GM06990 (cell line): Measurements from ENCODE around the gene TNFAIP1.
A peak's percentile ranks its signal among the peaks of the same experiment; 100 is the strongest.

Source experiments
- DNase-seq: peaks from one replicate; pipeline ENCODE4 v3.0.0-alpha.2; 2011; ENCODE audit not compliant: insufficient read length; ENCODE audit errors: extremely low read depth
- H3K27me3 ChIP-seq: replicated peaks from 2 replicates; pipeline ENCODE4 v1.6.0; 2011; ENCODE audit warnings: low read length; ENCODE audit not compliant: control insufficient read depth, insufficient read depth
- H3K36me3 ChIP-seq: 2 replicates; pipeline ENCODE4 v1.5.1; 2011; ENCODE audit warnings: low read length; ENCODE audit not compliant: control insufficient read depth, insufficient read depth
- H3K4me3 ChIP-seq: replicated peaks from 2 replicates; pipeline ENCODE4 v1.5.1; 2011; ENCODE audit warnings: low read depth, mild to moderate bottlenecking, control low read depth, low read length
- CTCF ChIP-seq: IDR thresholded peaks from 2 replicates; pipeline ENCODE4 v1.5.1; 2011; ENCODE audit warnings: low read length, control low read depth, mild to moderate bottlenecking, inconsistent platforms; ENCODE audit not compliant: insufficient read depth, poor library complexity, severe bottlenecking

The TNFAIP1 gene

DNA sequence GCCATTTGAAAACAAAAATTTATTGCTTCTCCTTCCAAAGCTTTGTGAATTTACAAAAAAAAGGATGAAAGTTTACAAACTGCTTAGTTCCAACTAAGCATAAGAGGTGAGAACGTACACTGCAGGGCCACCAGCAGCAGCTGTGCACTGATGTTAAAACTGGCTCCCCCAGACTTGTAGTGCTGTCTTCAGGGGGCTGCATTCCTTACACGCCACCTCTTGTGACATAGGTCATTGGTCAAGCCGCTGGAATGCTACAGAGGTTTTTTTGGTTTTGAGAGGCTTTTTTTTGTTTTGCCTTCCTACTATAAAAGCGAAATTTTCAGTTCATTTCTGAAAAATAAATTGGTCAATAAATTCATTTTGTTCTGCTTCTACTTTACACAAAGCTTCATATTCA lies 7.2 kb upstream of the TNFAIP1 start:
- TF ChIP-seq CTCF = no peak
- no peaks in the 10 kb centered on the region for H3K27me3 ChIP-seq
- no peak overlapping the region for H3K4me3 ChIP-seq
- DNase-seq = no peak
- H3K36me3 ChIP-seq = peaks cover 8% of the 10 kb centered on the region

- H3K4me3 ChIP-seq = no peak overlapping the region
- no peak for DNase-seq
- peaks cover 8% of the 10 kb centered on the region for H3K36me3 ChIP-seq
- H3K27me3 ChIP-seq = no peaks in the 10 kb centered on the region
- TF ChIP-seq CTCF = no peak
Measured at GRCh38 chr17:28330671-28331070, 4.9 kb upstream of the TNFAIP1 start.

- no peak for DNase-seq
- Histone ChIP-seq H3K36me3 (peaks cover 5% of the 10 kb centered on the region), H3K27me3 (no peaks in the 10 kb centered on the region), H3K4me3 (no peak overlapping the region)
- no peak for TF ChIP-seq CTCF
Measured at GRCh38 chr17:28331891-28332420, 3.6 kb upstream of the TNFAIP1 start.

DNA sequence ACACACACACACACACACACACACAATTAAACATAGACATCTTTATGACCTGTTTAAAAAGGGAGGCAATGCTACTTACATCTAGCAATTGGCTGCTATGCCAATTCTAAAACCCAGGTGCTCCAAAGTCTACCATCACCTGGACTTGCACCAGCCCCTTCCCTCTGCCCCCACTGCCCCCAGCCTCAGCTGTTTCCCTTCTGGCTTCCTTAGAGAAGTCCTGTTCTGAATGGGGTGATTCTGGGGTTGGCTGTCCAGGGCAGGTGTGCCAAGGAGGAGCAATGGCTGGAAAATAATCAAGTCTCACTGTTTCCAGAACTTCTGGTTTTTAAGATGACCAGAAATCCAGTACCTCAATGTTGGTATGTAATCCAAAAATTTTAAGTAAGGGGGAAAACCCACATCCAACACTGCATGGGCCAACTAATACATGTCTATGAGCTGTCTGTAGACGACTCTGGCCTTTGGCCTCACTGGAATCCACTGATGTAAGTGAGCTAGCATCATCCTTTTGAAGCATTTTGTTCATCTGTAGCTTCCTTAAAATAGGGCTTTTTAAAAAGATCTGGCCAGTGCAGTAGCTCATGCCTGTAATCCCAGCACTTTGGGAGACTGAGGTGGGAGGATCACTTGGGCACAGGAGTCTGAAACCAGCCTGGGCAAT lies 2.3 kb upstream of the TNFAIP1 start:
- Histone ChIP-seq H3K4me3 (no peak overlapping the region), H3K36me3 (peaks cover 4% of the 10 kb centered on the region), H3K27me3 (no peaks in the 10 kb centered on the region)
- no peak for DNase-seq
- TF ChIP-seq CTCF = no peak

- H3K27me3 ChIP-seq = no peaks in the 10 kb centered on the region
- H3K36me3 ChIP-seq = peaks cover 4% of the 10 kb centered on the region
- H3K4me3 ChIP-seq = peak overlapping the region; percentile 71
- TF ChIP-seq CTCF = no peak
- DNase-seq = no peak
Measured at GRCh38 chr17:28334171-28334570, 1.4 kb upstream of the TNFAIP1 start.
